C4-2B (cell line): ENCODE measurements around the gene KPNA2.

Source experiments
- H3K27ac ChIP-seq: fragments of 450-650 bp; 2 replicates; pipeline ENCODE4 v1.5.1; 2017
- CTCF ChIP-seq: fragments of 450-650 bp; conservative IDR thresholded peaks from 2 replicates; pipeline ENCODE4 v1.5.1; 2017; ENCODE audit warnings: mild to moderate bottlenecking
- ZFX ChIP-seq: fragments of 450-650 bp; IDR thresholded peaks from 2 replicates; pipeline ENCODE4 v1.6.1; 2017

The KPNA2 gene

GRCh38 chr17:68095205-68095811 lies 59.8 kb downstream of the KPNA2 start:
- TF ChIP-seq ZFX, result no peak
- TF ChIP-seq CTCF, result no peak
- no peak overlapping the region for H3K27ac ChIP-seq

GRCh38 chr17:68096111-68096510 lies 60.6 kb downstream of the KPNA2 start:
- H3K27ac ChIP-seq, result no peak overlapping the region
- TF ChIP-seq ZFX (no peak), CTCF (no peak)
